Measurements from ENCODE around the gene EPHX1.

- TF ChIP-seq, protein P1, sequence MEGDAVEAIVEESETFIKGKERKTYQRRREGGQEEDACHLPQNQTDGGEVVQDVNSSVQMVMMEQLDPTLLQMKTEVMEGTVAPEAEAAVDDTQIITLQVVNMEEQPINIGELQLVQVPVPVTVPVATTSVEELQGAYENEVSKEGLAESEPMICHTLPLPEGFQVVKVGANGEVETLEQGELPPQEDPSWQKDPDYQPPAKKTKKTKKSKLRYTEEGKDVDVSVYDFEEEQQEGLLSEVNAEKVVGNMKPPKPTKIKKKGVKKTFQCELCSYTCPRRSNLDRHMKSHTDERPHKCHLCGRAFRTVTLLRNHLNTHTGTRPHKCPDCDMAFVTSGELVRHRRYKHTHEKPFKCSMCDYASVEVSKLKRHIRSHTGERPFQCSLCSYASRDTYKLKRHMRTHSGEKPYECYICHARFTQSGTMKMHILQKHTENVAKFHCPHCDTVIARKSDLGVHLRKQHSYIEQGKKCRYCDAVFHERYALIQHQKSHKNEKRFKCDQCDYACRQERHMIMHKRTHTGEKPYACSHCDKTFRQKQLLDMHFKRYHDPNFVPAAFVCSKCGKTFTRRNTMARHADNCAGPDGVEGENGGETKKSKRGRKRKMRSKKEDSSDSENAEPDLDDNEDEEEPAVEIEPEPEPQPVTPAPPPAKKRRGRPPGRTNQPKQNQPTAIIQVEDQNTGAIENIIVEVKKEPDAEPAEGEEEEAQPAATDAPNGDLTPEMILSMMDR (IDR thresholded peaks at IDR 0.05), result peak in 2 of 3 donors; percentile 32 to 38
- no peak for TF ChIP-seq POLR2AphosphoS5 (IDR thresholded peaks at IDR 0.05)
- TF ChIP-seq POLR2A (IDR thresholded peaks at IDR 0.05), result no peak
Observed at GRCh38 chr1:225877580-225877979, 67.7 kb downstream of the EPHX1 start.

All from breast epithelium (tissue), 3 donors.